Omental fat pad (tissue), 4 donors: ENCODE data around the gene FNIP2. TPM values are rescaled to one million over a fixed set of nuclear protein-coding genes. Genes with fewer than 3 reads are reported as not detected.
"Not testable (repeated sequence)": the region's sequence is repeated elsewhere in the genome, so short reads cannot be mapped to it uniquely, and the experiment has no call there.

Source experiments
- ATAC-seq: fragments of 150-250 bp; one replicate; pipeline ENCODE4 v1.9.1; 2016; ENCODE audit warnings: mild to moderate bottlenecking, moderate library complexity; ENCODE audit not compliant: low FRiP score
- DNase-seq: peaks from one replicate; pipeline ENCODE4 v3.0.0-alpha.2; 2019; ENCODE audit warnings: low spot score
- CTCF ChIP-seq, 3 donors: fragments of 450-650 bp; IDR thresholded peaks; one replicate each; pipeline ENCODE4 v1.5.1; 2016 to 2017; ENCODE audit warnings: antibody characterized with exemption in 3 of 3, mild to moderate bottlenecking in 3 of 3, moderate library complexity in 2 of 3
- total RNA-seq, 4 donors: library from RNA; depleted of rRNA; stranded (reverse); fragments of >200 nt; gene quantifications; one replicate each; pipeline ENCODE4 v1.1.0, GENCODE V29; 2016

The FNIP2 gene
- total RNA-seq, 4 donors from 2014 or later: 56.4 to 125 (median 73.4) TPM

- DNase-seq: no peak
- TF ChIP-seq CTCF (IDR thresholded peaks at IDR 0.05): no peak
- ATAC-seq: no peak
Measured at GRCh38 chr4:158873795-158874401, 105.1 kb downstream of the FNIP2 start.

- DNase-seq (no peak), ATAC-seq (no peak)
- no peak for TF ChIP-seq CTCF (IDR thresholded peaks at IDR 0.05)
Measured at GRCh38 chr4:158875026-158875425, 106.2 kb downstream of the FNIP2 start.

GRCh38 chr4:158875455-158875854 is 106.6 kb downstream of the FNIP2 start:
- TF ChIP-seq CTCF (IDR thresholded peaks at IDR 0.05): no peak
- no peak for ATAC-seq
- DNase-seq: no peak

- no peak for DNase-seq
- TF ChIP-seq CTCF (IDR thresholded peaks at IDR 0.05): no peak
- ATAC-seq: no peak
Measured at GRCh38 chr4:158877069-158877468, 108.2 kb downstream of the FNIP2 start.

- not testable (repeated sequence) for ATAC-seq, DNase-seq
Measured at GRCh38 chr4:158882142-158882541, 113.3 kb downstream of the FNIP2 start.

GRCh38 chr4:158884280-158884679 is 115.5 kb downstream of the FNIP2 start:
- no peak for ATAC-seq
- DNase-seq: no peak
- no peak for TF ChIP-seq CTCF (IDR thresholded peaks at IDR 0.05)

GRCh38 chr4:158885564-158885963 is 116.7 kb downstream of the FNIP2 start:
- ATAC-seq: no peak
- TF ChIP-seq CTCF (IDR thresholded peaks at IDR 0.05): no peak
- DNase-seq: no peak
